ENCODE results near the gene HLA-DRB1.
"Not testable (repeated sequence)": the region's sequence is repeated elsewhere in the genome, so short reads cannot be mapped to it uniquely, and the experiment has no call there.

Gene HLA-DRB1

DNA sequence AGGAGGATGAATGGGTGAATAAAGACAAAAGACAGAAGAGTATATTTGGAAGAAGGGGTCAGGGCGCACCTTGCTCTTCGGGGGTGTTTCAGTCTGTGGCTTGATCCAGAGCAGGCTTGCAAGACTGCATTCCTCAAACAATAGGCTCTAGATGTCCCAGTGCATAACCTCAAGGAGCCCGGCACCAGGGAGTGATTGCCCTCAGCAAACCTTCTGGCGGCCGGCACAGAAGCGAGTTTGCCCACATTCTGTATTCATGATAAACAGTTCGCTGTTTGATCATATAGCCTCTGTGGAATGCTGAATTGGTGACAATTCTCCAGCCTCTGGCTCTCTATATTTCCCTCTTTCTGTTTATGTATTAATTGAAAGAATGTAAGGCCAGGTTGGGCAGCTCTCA is 29.9 kb downstream of the HLA-DRB1 start:
- DNase-seq (ENCODE audit: low read depth in 2 of 2): no peak

DNA sequence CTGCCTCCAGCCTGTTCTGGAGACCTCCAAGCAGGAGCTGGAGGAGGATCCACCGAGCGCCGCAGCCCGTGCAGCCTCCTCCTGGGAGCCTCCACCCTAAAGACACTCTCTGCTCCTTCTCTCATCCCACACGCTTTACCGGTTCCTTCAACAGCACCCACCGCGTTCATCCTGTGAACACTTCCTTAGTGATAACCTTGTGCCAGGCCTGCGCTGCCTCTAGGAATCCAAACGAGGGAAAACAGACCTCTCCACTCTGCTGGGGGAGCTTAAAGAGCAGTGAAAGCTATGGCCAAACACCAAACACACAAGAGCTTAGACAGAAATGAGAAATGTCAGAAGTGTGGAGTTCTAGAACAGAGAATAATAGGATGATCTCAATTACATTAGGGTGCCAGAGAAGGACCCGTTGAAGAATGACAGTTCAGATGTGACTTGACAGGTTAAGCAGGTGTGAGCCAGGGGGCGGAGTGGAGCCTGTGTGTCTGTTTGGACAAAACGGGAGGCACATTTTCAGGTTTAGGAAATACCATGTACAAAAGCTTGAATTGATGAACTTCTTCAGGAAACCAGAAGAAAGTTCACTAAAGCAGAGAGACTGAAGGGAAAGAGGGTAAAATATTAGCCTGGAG is 31.1 kb downstream of the HLA-DRB1 start:
- DNase-seq (ENCODE audit: low read depth in 2 of 2): no peak

DNA sequence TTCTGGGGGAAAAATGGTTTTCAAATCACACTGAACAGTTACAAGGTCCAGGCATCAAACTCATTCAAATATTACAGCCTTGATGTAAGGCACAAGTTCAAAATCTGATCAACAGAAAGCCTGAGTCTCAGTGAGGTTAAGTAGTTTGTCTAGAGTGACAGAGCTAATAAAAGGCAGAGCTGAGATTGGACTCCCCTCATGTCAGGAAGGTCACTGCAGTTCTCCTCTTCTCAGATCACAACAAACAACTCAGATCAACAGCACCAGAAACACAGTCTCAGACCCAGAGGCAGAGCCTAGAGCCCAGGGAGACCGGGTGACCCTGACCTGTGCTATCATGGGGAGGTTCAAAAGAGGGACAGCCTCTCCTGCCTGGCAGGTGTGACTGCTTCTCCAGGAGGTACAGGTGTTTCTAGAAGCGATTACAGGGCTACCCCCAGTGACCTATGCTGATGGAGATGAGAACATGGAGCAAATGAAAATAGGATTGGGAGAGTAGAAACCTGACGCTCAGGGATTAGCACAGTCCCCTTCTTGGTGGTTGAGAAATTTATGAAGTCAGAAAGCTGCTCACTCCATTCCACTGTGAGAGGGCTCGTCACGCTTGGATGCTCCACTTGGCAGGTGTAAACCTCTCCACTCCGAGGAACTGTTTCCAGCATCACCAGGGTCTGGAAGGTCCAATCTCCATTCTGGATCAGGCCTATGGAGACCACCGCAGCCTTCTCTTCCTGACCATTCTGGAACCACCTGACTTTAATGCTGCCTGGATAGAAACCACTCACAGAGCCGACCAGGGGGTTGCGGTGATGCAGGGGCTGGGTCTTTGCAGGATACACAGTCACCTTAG is 35.3 kb downstream of the HLA-DRB1 start:
- DNase-seq (ENCODE audit: low read depth in 2 of 2): no peak

DNA sequence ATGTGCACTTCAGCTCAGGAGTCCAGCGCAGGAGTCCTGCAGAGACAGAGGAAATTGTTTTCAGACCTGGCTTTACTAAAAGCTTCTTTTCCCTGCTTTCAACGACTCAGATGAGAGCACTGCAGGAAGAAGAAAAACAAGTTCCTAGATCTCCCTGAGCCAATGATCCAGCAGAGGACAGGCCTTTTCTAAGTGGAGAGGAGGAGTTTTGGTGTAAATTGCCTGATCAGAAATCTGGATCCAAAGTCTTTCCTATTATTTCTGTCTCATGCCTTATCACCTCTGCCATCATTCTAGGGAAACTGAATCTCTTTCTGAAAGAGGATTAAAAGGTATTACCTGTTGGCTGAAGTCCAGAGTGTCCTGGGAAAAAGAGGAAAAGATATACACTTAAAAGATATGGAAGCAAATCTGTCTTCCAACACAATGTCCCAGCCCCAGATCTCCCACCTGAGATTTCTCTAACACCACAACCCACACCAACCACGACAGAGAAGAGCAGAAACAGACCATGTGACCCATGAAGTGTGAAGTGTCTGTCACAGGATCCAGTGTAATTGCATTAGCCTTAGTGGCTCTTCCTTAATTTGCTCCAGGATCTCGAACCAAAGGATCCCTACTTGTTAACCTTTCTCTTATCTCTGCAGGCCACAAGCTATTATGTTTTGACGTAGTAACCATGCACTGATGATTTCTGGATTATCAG is 36.5 kb downstream of the HLA-DRB1 start:
- no peak for DNase-seq (ENCODE audit: low read depth in 2 of 2)

DNA sequence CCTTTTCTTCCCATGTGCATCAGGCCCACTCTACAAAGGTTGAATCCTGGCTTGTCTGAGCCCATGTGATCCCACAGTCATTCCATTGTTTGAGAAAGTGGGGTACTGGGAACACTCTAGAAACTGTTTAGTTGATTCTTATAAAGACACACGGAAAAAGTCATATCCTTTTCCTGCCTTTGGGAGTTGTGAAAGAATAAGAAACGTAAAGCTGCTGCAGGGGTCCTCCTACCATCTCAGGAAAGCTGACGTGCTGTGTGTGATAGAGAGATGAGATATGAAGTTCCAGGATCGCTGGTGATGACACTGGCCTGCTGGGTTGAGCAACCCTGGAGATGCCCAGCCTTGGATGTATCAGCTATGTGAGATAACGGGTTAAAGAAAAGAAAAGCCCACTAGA is 38.2 kb downstream of the HLA-DRB1 start:
- no peak for DNase-seq (ENCODE audit: low read depth in 2 of 2)

DNA sequence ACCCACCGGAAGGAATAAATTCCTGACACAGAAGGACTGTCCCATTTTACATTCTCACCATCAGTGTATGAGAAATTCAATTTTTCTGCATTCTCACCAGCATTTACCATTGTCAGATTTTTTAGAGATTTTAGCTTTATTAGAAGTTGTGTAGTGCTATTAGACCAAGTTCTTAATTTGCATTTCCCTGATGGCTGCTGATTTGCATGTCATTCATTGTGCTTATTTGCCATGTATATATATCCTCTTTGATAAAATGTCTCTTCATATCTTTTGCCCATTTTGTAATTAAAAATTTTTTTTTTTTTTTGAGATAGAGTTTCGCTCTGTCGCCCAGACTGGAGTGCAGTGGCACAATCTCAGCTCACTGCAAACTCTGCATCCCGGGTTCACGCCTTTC is 49.8 kb downstream of the HLA-DRB1 start:
- no peak for DNase-seq (ENCODE audit: low read depth in 2 of 2)

DNA sequence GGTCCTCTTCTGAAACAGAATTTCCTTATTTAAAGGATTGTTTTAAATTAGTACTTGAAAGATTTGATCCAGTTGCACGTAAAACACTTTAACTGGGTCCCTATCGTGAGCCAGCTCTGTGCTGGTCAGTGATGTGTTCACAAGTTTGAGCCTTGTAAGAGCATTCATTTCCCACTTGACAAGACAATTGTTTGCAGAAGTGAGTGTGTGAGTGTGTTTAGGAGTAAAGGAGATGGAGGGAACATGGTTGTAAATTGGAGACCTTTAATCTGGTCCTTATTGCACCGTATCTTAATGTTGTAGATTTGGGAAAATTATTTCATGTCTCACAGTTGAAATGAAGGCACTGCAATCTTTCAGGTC is 59.2 kb downstream of the HLA-DRB1 start:
- DNase-seq (ENCODE audit: low read depth in 2 of 2): not testable (repeated sequence)

DNA sequence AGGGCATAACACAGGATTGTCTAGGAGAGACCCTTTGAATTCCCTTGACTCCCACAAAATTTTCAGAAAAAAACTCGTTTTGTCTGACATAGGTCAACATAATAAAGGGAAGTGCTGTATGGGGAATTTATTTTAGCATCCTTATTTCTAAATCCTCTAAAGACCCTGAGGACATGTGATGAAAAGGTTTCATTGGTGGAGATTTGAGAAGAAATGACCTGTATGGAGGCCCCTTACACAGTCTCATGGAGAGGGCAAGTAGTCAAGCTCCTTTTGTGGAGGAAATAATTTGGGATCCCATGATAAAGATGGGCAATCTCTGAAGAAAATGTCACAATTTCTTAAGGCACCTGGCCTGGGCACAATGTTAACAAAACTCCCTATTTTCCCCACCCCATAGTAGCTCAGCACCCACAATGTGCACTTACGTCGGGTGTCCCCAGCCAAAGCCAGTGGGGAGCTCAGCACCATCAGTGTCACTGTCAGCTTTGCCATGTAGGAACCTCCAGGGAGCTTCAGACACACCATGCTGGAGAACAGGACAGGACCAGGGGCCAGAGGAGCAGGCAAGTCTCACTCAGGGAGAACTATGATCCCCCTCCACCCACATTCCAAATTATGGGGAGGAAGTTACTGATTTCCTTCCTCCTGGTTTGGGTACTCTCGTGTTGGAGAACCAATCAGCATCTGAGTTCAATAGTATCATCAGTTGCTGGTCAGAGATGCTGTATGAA is 59.8 kb downstream of the HLA-DRB1 start, which contains the start of gene HLA-DRB5:
TSS of gene HLA-DRB5 (minus strand) at position 591 of the 734 bp plus-strand sequence. CDS start at position 528, 63 bp downstream.
- no peak for DNase-seq (ENCODE audit: low read depth in 2 of 2)

Measured in fibroblast of skin of left biceps (primary cell).